CD14-positive monocyte (primary cell): ENCODE data around the gene IL6ST. TPM values are rescaled to one million over a fixed set of nuclear protein-coding genes. Genes with fewer than 3 reads are reported as not detected.

Experiments
- DNase-seq, 3 donors: peaks; one replicate each; pipeline ENCODE4 v3.0.0-alpha.2; 2011 to 2022
- H2AFZ ChIP-seq: 2 replicates; pipeline ENCODE4 v1.6.0; 2012; ENCODE audit warnings: mild to moderate bottlenecking, low read depth, low read length, inconsistent platforms; ENCODE audit not compliant: insufficient read depth, poor library complexity, severe bottlenecking
- H3K27ac ChIP-seq, 2 donors: 1 replicate in 1 of 2; 2 replicates in 1 of 2; pipeline ENCODE4 v1.5.1; 2012 to 2013; ENCODE audit warnings: low read length in 2 of 2, control low read depth in 1 of 2, inconsistent platforms in 1 of 2, low read depth in 1 of 2, mild to moderate bottlenecking in 1 of 2
- H3K27me3 ChIP-seq, 2 donors: one replicate each; pipeline versions ENCODE4 v1.6.0 to v1.6.1; 2011 to 2013; ENCODE audit warnings: low read length in 2 of 2; ENCODE audit not compliant: control insufficient read depth in 2 of 2, insufficient read depth in 2 of 2
- H3K36me3 ChIP-seq, 2 donors: replicated peaks in 1 of 2; 1 replicate in 1 of 2; 2 replicates in 1 of 2; pipeline versions ENCODE4 v1.5.1 to v1.6.1; 2012 to 2013; ENCODE audit warnings: low read length in 2 of 2, control low read depth in 1 of 2, inconsistent platforms in 1 of 2, mild to moderate bottlenecking in 1 of 2; ENCODE audit not compliant: insufficient read depth in 2 of 2, control insufficient read depth in 1 of 2
- H3K4me1 ChIP-seq, 2 donors: 1 replicate in 1 of 2; 2 replicates in 1 of 2; pipeline versions ENCODE4 v1.5.1 to v1.6.1; 2012 to 2013; ENCODE audit warnings: low read length in 2 of 2, control low read depth in 1 of 2, inconsistent platforms in 1 of 2, mild to moderate bottlenecking in 1 of 2, moderate library complexity in 1 of 2; ENCODE audit not compliant: insufficient read depth in 2 of 2, control insufficient read depth in 1 of 2
- H3K4me2 ChIP-seq: replicated peaks from 2 replicates; pipeline ENCODE3; 2012; ENCODE audit warnings: low read length, moderate library complexity, mild to moderate bottlenecking; ENCODE audit not compliant: poor library complexity, severe bottlenecking; ENCODE audit errors: extremely low read depth
- H3K4me3 ChIP-seq, 3 experiments: fragments of 200-600 bp in 1 of 3; sonication (generic) in 1 of 3; replicated peaks in 1 of 3; 1 replicate in 2 of 3; 2 replicates in 1 of 3; pipeline ENCODE4 v1.5.1; 2011 to 2013; ENCODE audit warnings: low read length in 3 of 3, mild to moderate bottlenecking in 3 of 3, control low read depth in 2 of 3, low read depth in 2 of 3, inconsistent platforms in 1 of 3, moderate library complexity in 1 of 3
- H3K79me2 ChIP-seq: 2 replicates; pipeline ENCODE4 v1.6.0; 2012; ENCODE audit warnings: mild to moderate bottlenecking, control low read depth, inconsistent platforms, low read length, moderate library complexity; ENCODE audit not compliant: insufficient read depth
- H3K9ac ChIP-seq: 2 replicates; pipeline ENCODE4 v1.6.0; 2017; ENCODE audit warnings: low read length, mild to moderate bottlenecking; ENCODE audit not compliant: insufficient read depth, poor library complexity, severe bottlenecking
- H3K9me3 ChIP-seq, 2 donors: replicated peaks in 1 of 2; 1 replicate in 1 of 2; 2 replicates in 1 of 2; pipeline versions ENCODE4 v1.5.1 to v1.6.1; 2012 to 2013; ENCODE audit warnings: low read length in 2 of 2, control low read depth in 1 of 2; ENCODE audit not compliant: control insufficient read depth in 1 of 2, insufficient read depth in 1 of 2
- H4K20me1 ChIP-seq: 2 replicates; pipeline ENCODE4 v1.6.0; 2012; ENCODE audit warnings: mild to moderate bottlenecking, low read length, control low read depth, moderate library complexity; ENCODE audit not compliant: insufficient read depth
- H3K27ac Mint-ChIP-seq, 7 donors: one replicate each; pipeline ENCODE4 v1.8.0; 2020; ENCODE audit warnings: mild to moderate bottlenecking in 7 of 7, mixed read lengths in 7 of 7, moderate library complexity in 6 of 7, inconsistent platforms in 2 of 7
- H3K27me3 Mint-ChIP-seq, 3 donors: one replicate each; pipeline ENCODE4 v1.8.0; 2021 to 2022; ENCODE audit warnings: low read depth in 3 of 3, mild to moderate bottlenecking in 3 of 3, mixed read lengths in 3 of 3, moderate library complexity in 3 of 3, inconsistent platforms in 1 of 3
- H3K36me3 Mint-ChIP-seq, 2 donors: one replicate each; pipeline ENCODE4 v1.8.0; 2020; ENCODE audit warnings: mixed read lengths in 2 of 2, inconsistent platforms in 1 of 2, mild to moderate bottlenecking in 1 of 2
- H3K4me1 Mint-ChIP-seq: one replicate; pipeline ENCODE4 v1.8.0; 2020; ENCODE audit warnings: mild to moderate bottlenecking, mixed read lengths
- H3K4me3 Mint-ChIP-seq, 2 donors: one replicate each; pipeline ENCODE4 v1.8.0; 2020; ENCODE audit warnings: mild to moderate bottlenecking in 2 of 2, mixed read lengths in 2 of 2, moderate library complexity in 1 of 2
- H3K9me3 Mint-ChIP-seq, 7 donors: one replicate each; pipeline ENCODE4 v1.8.0; 2020 to 2022; ENCODE audit warnings: mixed read lengths in 7 of 7, mild to moderate bottlenecking in 6 of 7, moderate library complexity in 6 of 7, inconsistent platforms in 2 of 7
- WGBS: methylation state at CpG from one replicate; pipeline ENCODE4 v1.1.5; 2013; ENCODE audit warnings: missing lambda C conversion rate; ENCODE audit not compliant: insufficient coverage; 5-methylcytosine and 5-hydroxymethylcytosine counted together
- intact Hi-C, 2 donors: fragments of 100-400 bp; cut with micrococcal nuclease; formaldehyde crosslinking; loops; one replicate each; pipeline versions ENCODE4 v1.15.0 to v1.15.1; 2023
- polyA plus RNA-seq, 3 donors: library from polyadenylated mRNA; depleted of rRNA in 1 of 3; unstranded in 2 of 3; stranded (reverse) in 1 of 3; fragments of 300-500 nt in 2 of 3; fragments of >200 nt in 1 of 3; fragmentation: Illumina TruSeq in 2 of 3; gene quantifications; 1 replicate in 2 of 3; 2 replicates in 1 of 3; pipeline ENCODE4 v1.2.3, GENCODE V29; 2012 to 2021
- TF ChIP-seq, protein P1 (sequence below): fragments of 200-600 bp; IDR thresholded peaks from one replicate; pipeline ENCODE4 v1.8.0; 2022; ENCODE audit warnings: antibody characterized with exemption, mild to moderate bottlenecking

The IL6ST gene
- polyA plus RNA-seq, 3 donors = 22.1 to 28.7 (median 25.7) TPM

DNA sequence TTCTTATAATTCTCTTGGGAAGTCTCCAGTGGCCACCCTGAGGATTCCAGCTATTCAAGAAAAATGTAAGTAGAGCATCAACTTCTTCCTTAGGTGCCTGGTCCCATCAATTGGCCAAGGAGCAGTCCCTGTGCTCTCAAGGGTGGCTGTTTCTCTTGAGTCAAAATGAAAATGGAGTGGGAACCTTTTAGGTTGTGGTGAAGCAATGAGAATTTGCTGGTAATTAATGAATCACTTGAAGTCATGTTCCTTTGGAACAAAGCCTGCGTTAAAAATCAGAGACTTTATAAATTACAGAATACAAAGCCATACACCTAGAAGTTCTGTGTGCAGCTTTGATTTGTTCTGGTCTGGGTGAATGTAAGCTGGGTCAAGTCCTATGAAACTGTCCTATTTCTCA lies 94.7 kb downstream of the IL6ST start:
- TF ChIP-seq, protein P1, sequence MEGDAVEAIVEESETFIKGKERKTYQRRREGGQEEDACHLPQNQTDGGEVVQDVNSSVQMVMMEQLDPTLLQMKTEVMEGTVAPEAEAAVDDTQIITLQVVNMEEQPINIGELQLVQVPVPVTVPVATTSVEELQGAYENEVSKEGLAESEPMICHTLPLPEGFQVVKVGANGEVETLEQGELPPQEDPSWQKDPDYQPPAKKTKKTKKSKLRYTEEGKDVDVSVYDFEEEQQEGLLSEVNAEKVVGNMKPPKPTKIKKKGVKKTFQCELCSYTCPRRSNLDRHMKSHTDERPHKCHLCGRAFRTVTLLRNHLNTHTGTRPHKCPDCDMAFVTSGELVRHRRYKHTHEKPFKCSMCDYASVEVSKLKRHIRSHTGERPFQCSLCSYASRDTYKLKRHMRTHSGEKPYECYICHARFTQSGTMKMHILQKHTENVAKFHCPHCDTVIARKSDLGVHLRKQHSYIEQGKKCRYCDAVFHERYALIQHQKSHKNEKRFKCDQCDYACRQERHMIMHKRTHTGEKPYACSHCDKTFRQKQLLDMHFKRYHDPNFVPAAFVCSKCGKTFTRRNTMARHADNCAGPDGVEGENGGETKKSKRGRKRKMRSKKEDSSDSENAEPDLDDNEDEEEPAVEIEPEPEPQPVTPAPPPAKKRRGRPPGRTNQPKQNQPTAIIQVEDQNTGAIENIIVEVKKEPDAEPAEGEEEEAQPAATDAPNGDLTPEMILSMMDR = no peak
- intact Hi-C loops = loop anchor here (5.0 to 10.0 kb wide), 3 partner anchors 38 to 185 kb away; partner anchors contain the start of gene SLC38A9 (in 1 of the 2)
- H3K27me3 ChIP-seq = no peaks in the 10 kb centered on the region
- H3K4me3 ChIP-seq = no peak overlapping the region
- WGBS = no CpG with 5 or more reads among the region's 1 CpG
- H3K4me1 ChIP-seq = peaks cover 27 to 29% of the 10 kb centered on the region in 2 donors
- Mint-ChIP-seq H3K27ac (peak overlapping the region in 1 of 7 donors; percentile 16), H3K27me3 (peaks cover 0 to 2% (median 0%) of the 10 kb centered on the region in 3 donors), H3K4me1 (peaks cover 29% of the 10 kb centered on the region), H3K9me3 (peaks cover 0 to 2% (median 0%) of the 10 kb centered on the region in 7 donors), H3K4me3 (no peak overlapping the region), H3K36me3 (peaks cover 11 to 24% of the 10 kb centered on the region in 2 donors)
- H3K9me3 ChIP-seq = no peaks in the 10 kb centered on the region
- no peaks in the 10 kb centered on the region for H4K20me1 ChIP-seq
- H3K36me3 ChIP-seq = peaks cover 0 to 7% of the 10 kb centered on the region in 2 donors
- no peak overlapping the region for H3K4me2 ChIP-seq
- no peak overlapping the region for H3K9ac ChIP-seq
- no peak overlapping the region for H2AFZ ChIP-seq
- H3K79me2 ChIP-seq = no peaks in the 10 kb centered on the region
- DNase-seq = no peak
- H3K27ac ChIP-seq = no peak overlapping the region

DNA sequence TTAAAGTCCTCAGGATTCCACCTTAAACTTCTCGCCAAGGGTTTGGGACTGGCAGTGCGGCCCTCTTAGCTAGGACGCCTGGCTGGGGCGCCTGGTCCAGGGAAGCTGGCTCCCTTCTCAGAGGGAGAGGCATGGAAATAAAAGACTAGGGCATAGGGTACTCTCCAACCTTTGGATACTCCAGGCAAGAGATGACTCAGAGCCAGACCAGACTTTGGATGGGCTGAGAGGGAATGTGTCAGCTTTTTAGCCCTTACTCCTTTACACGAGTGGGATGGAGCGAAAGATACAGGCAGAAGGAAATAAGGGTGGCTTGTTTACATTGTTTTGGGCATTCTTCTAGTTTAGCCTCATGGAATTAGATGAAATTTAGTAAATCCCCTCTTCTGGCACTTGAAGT lies 95.4 kb downstream of the IL6ST start:
- H3K36me3 Mint-ChIP-seq = peaks cover 13 to 21% of the 10 kb centered on the region in 2 donors
- no peak overlapping the region for H3K27ac ChIP-seq
- no peaks in the 10 kb centered on the region for H3K79me2 ChIP-seq
- H3K4me1 ChIP-seq = peaks cover 24 to 25% of the 10 kb centered on the region in 2 donors
- no peak overlapping the region for H2AFZ ChIP-seq
- H3K9me3 Mint-ChIP-seq = peaks cover 0 to 2% (median 0%) of the 10 kb centered on the region in 7 donors
- DNase-seq = peak in 1 of 3 donors; percentile 22
- H3K4me3 ChIP-seq = no peak overlapping the region
- no peak overlapping the region for H3K4me2 ChIP-seq
- H3K4me3 Mint-ChIP-seq = no peak overlapping the region
- H4K20me1 ChIP-seq = no peaks in the 10 kb centered on the region
- peaks cover 0 to 2% (median 0%) of the 10 kb centered on the region in 3 donors for H3K27me3 Mint-ChIP-seq
- H3K36me3 ChIP-seq = peaks cover 0 to 7% of the 10 kb centered on the region in 2 donors
- intact Hi-C loops = no loop called here
- H3K27me3 ChIP-seq = no peaks in the 10 kb centered on the region
- H3K9me3 ChIP-seq = no peaks in the 10 kb centered on the region
- H3K4me1 Mint-ChIP-seq = peaks cover 25% of the 10 kb centered on the region
- WGBS = no CpG with 5 or more reads among the region's 6 CpGs
- H3K27ac Mint-ChIP-seq = peak overlapping the region in 2 of 7 donors; percentile 53 to 61
- no peak overlapping the region for H3K9ac ChIP-seq
- TF ChIP-seq, protein P1 = no peak
